ENCODE measurements around the gene PTGS1. TPM values are rescaled to one million over a fixed set of nuclear protein-coding genes. Genes with fewer than 3 reads are reported as not detected.
"Not testable (repeated sequence)": the region's sequence is repeated elsewhere in the genome, so short reads cannot be mapped to it uniquely, and the experiment has no call there.

Gene PTGS1
- 0.69 and 1.1 TPM in 2 replicates for total RNA-seq (2014; rRNA removed; shearing (Covaris generic))

DNA sequence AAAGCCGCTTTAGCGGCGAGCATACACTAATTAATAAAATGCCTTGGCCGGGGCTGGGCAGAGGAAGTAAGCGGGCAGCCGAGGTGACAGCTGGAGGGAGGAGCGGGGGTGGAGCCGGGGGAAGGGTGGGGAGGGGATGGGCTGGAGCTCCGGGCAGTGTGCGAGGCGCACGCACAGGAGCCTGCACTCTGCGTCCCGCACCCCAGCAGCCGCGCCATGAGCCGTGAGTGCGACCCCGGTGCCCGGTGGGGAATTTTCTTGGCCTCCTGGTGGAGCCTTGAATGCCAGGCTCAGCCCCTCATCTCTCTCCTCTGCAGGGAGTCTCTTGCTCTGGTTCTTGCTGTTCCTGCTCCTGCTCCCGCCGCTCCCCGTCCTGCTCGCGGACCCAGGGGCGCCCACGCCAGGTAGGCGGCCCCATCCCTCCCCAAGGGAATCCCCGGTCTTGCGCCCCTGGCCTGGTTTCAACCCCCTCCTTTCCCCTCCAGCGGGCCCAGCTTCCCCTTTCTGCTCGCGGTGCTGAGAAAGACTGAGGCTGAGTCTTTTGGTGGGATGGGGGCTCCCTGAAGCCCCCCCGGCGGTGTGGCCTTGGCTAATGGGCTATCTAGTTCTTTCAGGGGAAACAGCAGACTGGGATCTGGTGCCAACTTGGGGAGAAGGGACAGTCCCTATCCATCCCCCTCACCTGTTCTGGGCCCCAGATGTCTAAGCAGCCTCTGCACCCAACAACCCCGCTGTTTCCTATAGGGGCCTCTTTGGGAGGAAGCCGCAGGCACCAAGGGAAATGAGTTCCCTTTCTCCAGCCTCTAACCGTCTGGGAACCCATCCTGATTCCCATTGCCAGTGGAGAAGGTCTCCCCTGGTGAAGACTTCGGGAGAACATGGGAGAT lies at the start of gene PTGS1:
Gene PTGS1, plus strand, starts transcription at position 156 of the 887 bp plus-strand sequence. Its CDS starts 61 bp downstream, at position 217.
- Histone ChIP-seq H3K27me3 (ENCODE audit: control insufficient read depth, insufficient read depth, low read length) (peaks cover 54% of the 10 kb centered on the region), H3K4me3 (ENCODE audit: insufficient read depth, low read depth, low read length) (peak within 1 kb of the TSS; percentile 65), H3K36me3 (replicated peaks; ENCODE audit: control insufficient read depth, insufficient read depth, low read length) (no peaks in the 10 kb centered on the region)
- DNase-seq, result peak; percentile 92

DNA sequence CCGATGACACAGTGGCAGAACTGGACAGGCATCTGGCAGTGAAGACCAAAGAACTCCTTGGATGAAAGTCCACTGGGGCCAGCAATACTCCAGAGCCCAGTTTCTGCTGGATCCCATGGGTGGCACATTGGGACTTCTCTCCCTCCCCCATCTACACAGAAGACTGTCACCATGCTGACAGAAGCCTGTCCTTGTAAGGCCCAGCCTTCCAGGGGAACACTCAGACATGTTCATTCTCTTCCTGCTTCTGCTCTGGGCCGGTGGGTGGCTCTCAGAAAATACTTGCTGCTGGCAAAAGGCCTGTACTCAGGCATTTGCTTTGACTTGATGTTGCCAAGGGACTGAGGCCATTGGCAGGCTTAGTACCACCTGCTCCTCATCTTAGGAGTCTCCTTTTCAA lies 48.3 kb upstream of the PTGS1 start:
- no peak overlapping the region for H3K4me3 ChIP-seq (ENCODE audit: insufficient read depth, low read depth, low read length)
- no peaks in the 10 kb centered on the region for H3K27me3 ChIP-seq (ENCODE audit: control insufficient read depth, insufficient read depth, low read length)
- peaks cover 7% of the 10 kb centered on the region for H3K36me3 ChIP-seq (replicated peaks; ENCODE audit: control insufficient read depth, insufficient read depth, low read length)
- no peak for DNase-seq

DNA sequence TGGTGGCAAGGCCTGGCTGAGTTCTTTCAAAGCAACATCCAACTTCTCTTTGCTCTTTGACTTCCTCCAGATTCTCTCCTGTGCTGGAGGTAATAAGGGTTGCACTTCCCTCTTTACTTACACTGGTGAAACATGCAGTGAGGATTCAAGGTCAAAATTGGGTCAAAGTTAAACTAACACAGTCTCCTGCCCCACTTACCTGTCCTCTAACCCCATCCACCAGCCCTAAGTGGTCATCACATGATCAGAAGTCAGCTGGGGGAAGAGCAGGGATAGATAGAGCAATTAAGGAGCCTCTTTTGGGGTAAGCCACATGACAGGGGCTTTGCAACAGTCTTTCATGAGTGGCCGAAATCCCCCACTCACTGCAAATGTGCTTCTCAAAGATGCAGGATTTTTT lies 46.2 kb upstream of the PTGS1 start:
- not testable (repeated sequence) for H3K27me3 ChIP-seq (ENCODE audit: control insufficient read depth, insufficient read depth, low read length); DNase-seq; H3K36me3 ChIP-seq (replicated peaks; ENCODE audit: control insufficient read depth, insufficient read depth, low read length); H3K4me3 ChIP-seq (ENCODE audit: insufficient read depth, low read depth, low read length)

DNA sequence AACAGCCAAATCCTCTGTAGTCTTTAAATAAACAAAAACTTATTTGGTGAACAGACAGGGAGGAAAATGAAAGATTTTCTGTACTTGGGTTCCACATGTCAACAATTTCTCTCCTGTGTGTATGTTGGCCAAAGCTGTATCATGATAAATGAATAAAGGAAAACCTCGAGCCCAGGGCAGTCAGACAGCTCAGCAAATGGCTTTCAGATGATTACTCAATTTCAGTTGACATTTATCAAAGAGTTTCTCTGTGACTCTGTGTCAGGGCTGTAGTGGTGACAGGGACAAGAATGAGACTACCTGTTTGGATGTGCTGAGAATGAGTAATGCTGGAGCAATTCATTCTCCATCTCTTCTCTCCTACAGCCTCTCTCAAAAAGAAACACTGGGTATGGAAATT lies 45.7 kb upstream of the PTGS1 start:
- Histone ChIP-seq H3K27me3 (ENCODE audit: control insufficient read depth, insufficient read depth, low read length) (no peaks in the 10 kb centered on the region), H3K36me3 (replicated peaks; ENCODE audit: control insufficient read depth, insufficient read depth, low read length) (peaks cover 7% of the 10 kb centered on the region), H3K4me3 (ENCODE audit: insufficient read depth, low read depth, low read length) (no peak overlapping the region)
- no peak for DNase-seq

DNA sequence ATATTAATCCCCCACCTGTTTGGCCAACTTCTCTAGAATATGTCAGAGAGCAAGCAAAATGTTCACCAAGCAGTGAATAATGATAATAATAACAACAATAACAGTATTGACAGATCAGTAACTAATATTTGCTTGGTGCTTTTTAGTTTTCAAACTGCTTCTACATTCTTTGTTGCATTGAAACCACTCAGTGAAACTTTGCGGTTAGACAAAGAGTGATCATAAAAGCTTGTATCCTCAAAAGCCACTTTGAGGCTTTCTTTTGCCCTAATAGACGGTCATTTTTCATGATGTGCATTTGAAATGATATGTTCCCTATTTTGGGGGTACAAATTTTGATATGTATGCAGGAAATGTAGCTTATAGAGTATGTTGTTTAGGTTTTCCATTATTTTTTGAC lies 43.6 kb upstream of the PTGS1 start:
- DNase-seq, result no peak
- Histone ChIP-seq H3K27me3 (ENCODE audit: control insufficient read depth, insufficient read depth, low read length) (no peaks in the 10 kb centered on the region), H3K36me3 (replicated peaks; ENCODE audit: control insufficient read depth, insufficient read depth, low read length) (peaks cover 7% of the 10 kb centered on the region), H3K4me3 (ENCODE audit: insufficient read depth, low read depth, low read length) (no peak overlapping the region)

DNA sequence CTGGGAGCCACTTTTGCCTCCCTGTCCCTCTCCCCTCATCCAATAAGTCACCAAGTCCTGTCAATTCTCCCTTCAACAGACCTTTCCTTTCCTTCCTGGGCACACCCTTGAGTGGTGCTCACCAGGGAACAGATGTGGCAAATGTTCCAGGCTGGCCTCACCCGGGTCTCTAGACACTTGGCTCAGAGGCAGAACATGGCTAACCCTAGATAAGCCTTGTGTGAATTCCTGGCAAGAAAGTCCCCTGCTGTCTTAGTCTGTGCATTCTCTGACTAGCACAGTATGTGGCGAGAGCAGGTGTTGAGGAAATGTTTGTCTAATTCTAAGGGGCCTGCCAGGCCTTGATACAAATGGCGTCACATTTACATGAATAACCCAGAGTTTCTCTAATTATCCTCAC lies 41.2 kb upstream of the PTGS1 start:
- no peaks in the 10 kb centered on the region for H3K27me3 ChIP-seq (ENCODE audit: control insufficient read depth, insufficient read depth, low read length)
- no peak overlapping the region for H3K4me3 ChIP-seq (ENCODE audit: insufficient read depth, low read depth, low read length)
- H3K36me3 ChIP-seq (replicated peaks; ENCODE audit: control insufficient read depth, insufficient read depth, low read length), result peaks cover 1% of the 10 kb centered on the region; the same call in 1 of the 2 replicates
- peak; percentile 30 for DNase-seq

DNA sequence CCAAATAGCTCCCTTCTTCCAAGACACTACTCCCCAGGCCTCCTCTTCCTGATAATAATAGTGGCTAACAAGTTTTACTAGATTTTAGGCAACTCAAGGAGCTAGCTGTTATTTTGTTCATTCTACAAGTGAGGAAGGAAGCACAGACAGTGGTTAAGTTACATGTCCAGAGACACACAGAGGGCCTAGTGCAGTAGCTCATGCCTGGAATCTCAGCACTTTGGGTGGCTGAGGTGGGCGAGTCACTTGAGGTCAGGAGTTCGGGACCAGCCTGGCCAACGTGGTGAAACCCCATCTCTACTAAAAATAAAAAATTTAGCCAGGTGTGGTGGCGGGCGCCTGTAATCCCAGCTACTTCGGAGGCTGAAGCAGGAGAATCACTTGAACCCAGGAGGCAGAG lies 40.4 kb upstream of the PTGS1 start:
- H3K4me3 ChIP-seq (ENCODE audit: insufficient read depth, low read depth, low read length); H3K36me3 ChIP-seq (replicated peaks; ENCODE audit: control insufficient read depth, insufficient read depth, low read length); DNase-seq; H3K27me3 ChIP-seq (ENCODE audit: control insufficient read depth, insufficient read depth, low read length): not testable (repeated sequence)

DNA sequence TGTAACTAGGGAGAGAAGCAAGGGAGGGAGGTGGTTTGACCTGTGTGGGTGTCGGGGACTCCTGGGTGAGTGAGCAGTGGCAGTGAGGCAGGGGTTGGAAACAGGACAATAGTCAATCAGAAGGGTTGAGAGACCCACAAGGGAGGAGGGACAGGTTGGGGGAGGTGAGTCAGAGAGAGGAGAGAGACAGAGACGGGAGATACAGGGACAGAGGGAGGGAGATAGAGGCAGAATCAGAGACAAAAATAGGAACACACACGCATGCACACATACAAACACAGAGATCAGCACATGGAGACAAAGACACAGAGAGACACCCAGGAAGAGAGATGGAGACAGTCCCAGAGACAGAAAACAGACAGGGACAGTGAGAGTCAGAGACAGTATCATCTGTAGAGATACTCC lies 39.3 kb upstream of the PTGS1 start:
- no peak overlapping the region for H3K4me3 ChIP-seq (ENCODE audit: insufficient read depth, low read depth, low read length)
- DNase-seq, result no peak
- no peaks in the 10 kb centered on the region for H3K27me3 ChIP-seq (ENCODE audit: control insufficient read depth, insufficient read depth, low read length)
- H3K36me3 ChIP-seq (replicated peaks; ENCODE audit: control insufficient read depth, insufficient read depth, low read length), result no peaks in the 10 kb centered on the region; the same call in 1 of the 2 replicates

DNA sequence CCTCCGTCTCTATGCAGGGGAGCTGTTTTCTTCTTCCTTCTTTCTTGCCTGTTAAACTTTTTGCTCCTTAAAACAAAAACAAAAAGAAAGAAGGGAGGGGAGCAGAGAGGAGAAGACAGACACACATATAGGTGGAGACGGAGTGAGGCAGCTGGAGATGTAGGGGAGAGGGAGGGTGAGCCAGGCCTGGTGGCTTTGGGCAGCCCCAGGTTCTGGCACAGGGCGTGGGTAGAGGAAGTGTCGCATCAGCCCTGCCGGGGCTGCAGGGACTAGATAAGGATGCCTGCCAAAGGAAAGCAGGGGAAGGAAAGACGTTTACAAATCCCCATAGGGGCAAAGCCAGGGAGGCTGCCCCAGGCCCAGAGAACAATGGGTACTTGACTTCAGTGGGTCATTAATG lies 38.7 kb upstream of the PTGS1 start:
- peak; percentile 50 for DNase-seq
- no peaks in the 10 kb centered on the region for H3K27me3 ChIP-seq (ENCODE audit: control insufficient read depth, insufficient read depth, low read length)
- H3K4me3 ChIP-seq (ENCODE audit: insufficient read depth, low read depth, low read length), result no peak overlapping the region
- no peaks in the 10 kb centered on the region; the same call in 1 of the 2 replicates for H3K36me3 ChIP-seq (replicated peaks; ENCODE audit: control insufficient read depth, insufficient read depth, low read length)

DNA sequence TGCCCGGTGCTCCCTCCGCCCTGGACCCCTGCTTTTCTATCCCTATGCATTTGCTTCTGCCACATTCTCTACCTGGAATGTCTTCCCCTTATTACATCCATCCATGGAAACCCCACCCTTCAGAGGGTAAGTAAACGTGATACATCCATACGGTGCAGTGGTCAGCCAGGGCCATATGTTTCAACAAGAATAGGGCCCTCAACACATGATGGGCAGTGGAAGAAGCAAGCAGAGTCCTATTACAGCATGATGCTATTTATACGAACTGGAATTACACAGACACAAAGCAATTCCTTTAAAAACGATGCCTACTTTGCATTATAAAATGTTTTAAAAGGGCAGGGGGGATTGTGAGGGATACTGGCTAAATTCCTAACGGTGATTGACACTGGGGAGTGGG lies 38.2 kb upstream of the PTGS1 start:
- Histone ChIP-seq H3K4me3 (ENCODE audit: insufficient read depth, low read depth, low read length) (no peak overlapping the region), H3K36me3 (replicated peaks; ENCODE audit: control insufficient read depth, insufficient read depth, low read length) (no peaks in the 10 kb centered on the region; the same call in 1 of the 2 replicates), H3K27me3 (ENCODE audit: control insufficient read depth, insufficient read depth, low read length) (no peaks in the 10 kb centered on the region)
- DNase-seq, result no peak

DNA sequence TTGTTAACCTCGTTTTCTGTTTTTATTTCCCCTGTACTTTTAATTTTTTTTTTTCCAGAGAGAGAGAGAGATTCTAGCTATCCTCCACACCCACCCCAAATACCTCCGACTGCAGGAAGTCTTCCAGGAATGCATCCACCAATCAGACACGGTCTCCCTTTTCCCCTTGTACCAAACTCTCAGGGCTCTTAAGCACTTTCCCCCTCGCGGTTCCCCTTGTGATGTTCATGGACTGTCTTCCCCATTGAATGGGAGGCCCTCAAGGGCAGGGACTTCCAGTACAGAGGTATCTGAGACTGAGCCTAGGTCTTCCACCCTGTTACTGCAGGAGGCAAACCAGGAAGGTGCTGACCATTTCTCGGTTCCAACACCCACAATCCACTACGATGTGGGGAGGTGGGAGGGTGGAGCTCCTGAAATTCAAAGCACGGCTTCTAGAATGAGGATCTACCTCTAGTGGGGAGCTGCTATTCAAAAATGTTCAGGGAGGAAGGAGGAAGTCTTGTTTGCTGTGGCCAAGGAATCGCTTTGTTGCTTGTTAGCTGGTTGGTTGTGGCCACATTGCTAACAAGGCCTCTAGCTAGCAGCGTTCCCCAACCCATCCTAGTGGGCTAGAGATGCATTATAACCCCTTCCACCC lies 37.5 kb upstream of the PTGS1 start:
- no peaks in the 10 kb centered on the region for H3K27me3 ChIP-seq (ENCODE audit: control insufficient read depth, insufficient read depth, low read length)
- H3K36me3 ChIP-seq (replicated peaks; ENCODE audit: control insufficient read depth, insufficient read depth, low read length), result no peaks in the 10 kb centered on the region; the same call in 1 of the 2 replicates
- H3K4me3 ChIP-seq (ENCODE audit: insufficient read depth, low read depth, low read length), result no peak overlapping the region
- peak; percentile 43 for DNase-seq

DNA sequence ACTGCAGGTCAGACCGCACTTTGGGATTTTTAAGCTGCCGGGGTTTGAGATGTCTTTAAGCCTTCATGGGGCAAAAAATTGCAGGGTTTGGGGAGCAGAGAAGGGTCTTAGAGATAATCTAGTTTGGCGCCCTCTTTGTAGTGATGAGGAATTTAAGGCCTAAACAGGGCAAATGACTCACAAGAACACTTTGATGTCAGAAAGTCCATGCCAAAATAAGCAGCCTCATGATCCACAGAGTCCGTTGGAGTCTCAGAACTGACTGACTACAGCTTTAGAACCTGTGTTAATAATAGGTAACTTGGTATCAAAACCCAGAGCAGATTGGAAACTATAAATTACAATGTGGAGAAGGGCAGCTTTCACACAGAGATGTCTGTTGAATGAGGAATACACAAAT lies 35.9 kb upstream of the PTGS1 start:
- Histone ChIP-seq H3K27me3 (ENCODE audit: control insufficient read depth, insufficient read depth, low read length) (peaks cover 2% of the 10 kb centered on the region), H3K4me3 (ENCODE audit: insufficient read depth, low read depth, low read length) (no peak overlapping the region), H3K36me3 (replicated peaks; ENCODE audit: control insufficient read depth, insufficient read depth, low read length) (no peaks in the 10 kb centered on the region)
- DNase-seq, result no peak

DNA sequence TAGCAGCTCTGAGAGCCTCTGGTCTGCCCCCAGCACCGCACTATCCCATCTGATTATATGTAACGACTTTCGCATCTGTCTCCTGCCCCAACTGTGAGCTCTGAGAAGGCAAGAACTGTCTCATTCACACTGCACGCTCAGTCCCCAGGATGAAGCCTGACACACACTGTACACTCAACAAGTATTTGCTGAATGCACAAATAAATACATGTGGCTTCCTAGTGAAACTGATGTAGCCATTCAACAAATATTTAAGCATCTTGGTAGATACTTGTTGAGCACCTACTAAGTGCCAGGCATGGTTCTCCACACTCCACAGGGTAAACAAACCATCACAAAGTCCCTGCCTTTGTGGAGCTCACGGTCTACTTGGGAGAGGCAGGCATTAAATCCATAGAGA lies 34.6 kb upstream of the PTGS1 start:
- DNase-seq, result no peak
- no peaks in the 10 kb centered on the region for H3K36me3 ChIP-seq (replicated peaks; ENCODE audit: control insufficient read depth, insufficient read depth, low read length)
- H3K4me3 ChIP-seq (ENCODE audit: insufficient read depth, low read depth, low read length), result no peak overlapping the region
- peaks cover 2% of the 10 kb centered on the region for H3K27me3 ChIP-seq (ENCODE audit: control insufficient read depth, insufficient read depth, low read length)

DNA sequence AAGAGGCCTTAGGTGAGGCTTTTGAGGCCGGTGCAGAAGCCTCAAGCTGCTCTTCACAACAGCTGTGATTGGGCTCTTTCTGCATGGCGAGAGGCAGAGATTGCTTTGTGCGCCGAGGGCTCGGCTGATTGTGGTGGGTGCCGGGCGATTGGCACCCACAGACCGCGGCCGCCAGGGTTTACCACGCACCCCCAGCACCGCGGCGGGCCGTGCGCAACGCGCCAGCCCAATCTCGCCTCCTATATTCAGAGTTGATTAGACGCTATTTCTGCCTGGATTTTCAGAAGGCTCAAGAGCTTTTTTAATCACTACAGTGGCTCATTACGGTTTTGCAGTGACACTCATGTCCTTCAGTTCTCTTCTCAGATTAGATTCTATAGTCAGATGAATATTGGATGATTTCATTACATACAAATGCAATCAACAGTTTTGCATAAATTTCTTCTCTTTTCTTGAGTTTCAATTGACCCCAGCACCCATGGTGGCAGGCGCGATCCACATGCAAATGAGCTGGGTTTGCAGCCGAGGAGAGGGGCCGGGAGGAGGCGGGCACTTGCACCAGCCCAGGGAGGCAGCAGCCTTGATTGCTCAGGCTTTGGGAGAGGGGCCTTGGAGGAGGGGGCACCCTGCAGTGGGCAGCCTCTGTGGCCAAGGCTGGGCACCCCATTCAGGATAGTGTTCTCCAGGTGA lies 33.8 kb upstream of the PTGS1 start:
- peak; percentile 88 for DNase-seq
- Histone ChIP-seq H3K36me3 (replicated peaks; ENCODE audit: control insufficient read depth, insufficient read depth, low read length) (no peaks in the 10 kb centered on the region), H3K27me3 (ENCODE audit: control insufficient read depth, insufficient read depth, low read length) (peaks cover 2% of the 10 kb centered on the region), H3K4me3 (ENCODE audit: insufficient read depth, low read depth, low read length) (no peak overlapping the region)

DNA sequence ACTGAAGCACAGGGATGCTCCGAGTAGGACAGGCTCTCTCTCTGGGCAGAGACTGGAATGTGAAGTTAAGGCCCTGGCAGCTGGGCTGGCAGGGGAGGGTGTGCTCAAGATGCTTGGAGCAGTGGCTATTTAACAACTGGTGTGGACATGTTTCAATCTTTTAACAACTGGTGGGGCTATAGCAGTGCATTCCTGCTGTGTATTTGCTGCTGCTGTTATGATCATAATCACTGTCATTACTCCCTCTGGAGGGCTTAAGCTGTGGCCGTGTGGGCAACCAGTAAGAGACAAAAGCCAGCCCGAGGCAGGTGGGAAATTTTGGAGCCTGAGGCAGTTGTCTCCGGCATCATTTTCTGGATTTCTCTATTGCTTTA lies 33.3 kb upstream of the PTGS1 start:
- Histone ChIP-seq H3K36me3 (replicated peaks; ENCODE audit: control insufficient read depth, insufficient read depth, low read length) (no peaks in the 10 kb centered on the region), H3K4me3 (ENCODE audit: insufficient read depth, low read depth, low read length) (no peak overlapping the region), H3K27me3 (ENCODE audit: control insufficient read depth, insufficient read depth, low read length) (peaks cover 2% of the 10 kb centered on the region)
- no peak for DNase-seq
